Measurements from ENCODE around the gene SERPINA10.
"Not testable (repeated sequence)": the region's sequence is repeated elsewhere in the genome, so short reads cannot be mapped to it uniquely, and the experiment has no call there.

SERPINA10 gene

DNA sequence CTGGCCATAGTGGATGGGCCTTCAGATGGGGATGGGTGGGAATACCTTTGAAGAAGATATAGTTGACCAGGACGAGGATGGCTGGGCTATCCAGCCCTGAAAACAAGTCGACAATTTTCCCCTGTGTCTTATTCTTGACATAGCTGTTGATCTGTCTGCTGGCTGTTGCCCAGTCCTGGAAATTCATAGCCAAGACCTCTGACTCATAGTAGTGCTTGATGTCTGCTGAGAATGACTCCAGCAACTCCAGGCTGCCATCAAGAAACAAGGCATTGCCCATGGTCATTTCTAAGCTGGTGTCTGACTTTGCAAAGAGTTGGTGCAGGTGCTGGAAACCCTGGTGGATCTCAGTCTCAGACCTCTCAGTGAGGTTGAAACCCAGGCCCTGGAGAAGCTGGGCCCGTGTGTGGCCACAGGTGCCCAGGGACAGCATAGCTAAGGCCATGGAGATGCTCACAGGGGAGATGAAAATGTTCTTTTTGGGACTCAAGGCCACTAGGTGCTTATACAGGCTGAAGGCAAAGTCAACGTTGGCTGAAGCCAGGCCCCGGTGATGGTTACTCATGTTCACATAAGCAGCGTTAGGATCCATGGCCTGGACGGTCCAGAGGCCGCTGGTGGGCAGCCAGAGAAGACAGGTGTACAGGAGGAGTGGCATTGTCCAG lies 21.1 kb upstream of the SERPINA10 start:
- no peak for DNase-seq (ENCODE audit: low read depth, low spot score)

DNA sequence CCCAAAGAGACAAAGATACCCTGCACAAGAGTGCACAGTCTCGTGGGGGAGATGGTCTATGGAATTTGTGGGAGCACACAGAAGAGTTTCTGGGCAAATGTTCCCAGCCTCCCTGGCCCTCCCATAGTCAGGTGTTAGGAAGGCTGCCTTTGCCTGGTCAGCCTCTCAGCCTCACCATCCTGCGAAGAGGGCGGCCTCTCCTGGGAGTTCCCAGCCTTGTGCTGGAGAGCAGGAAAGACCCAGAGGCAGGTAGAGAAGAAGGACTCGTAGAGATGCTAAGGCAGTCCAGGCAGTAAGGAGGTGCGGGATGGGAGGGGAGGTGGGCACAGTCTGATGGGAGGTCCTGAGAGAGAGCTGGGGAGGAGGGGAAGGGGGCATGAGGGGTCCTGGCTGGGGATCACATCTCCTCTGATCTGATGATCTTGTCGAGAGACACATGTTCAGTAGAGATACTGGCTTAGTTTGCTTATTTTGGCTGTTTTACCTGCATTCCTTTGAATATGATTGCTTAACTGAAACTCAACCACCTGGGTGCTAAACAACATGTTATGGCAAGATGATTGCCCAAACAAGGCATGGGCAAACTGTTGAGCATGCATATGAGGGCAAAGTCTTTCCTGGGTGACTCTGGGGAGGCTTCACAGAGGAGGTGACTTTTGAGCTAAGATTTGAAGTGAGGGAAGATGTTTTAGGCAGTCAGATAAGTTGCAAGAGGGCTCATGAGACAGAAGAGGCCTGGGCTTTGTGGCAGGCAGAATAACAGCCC lies 19.6 kb upstream of the SERPINA10 start:
- no peak for DNase-seq (ENCODE audit: low read depth, low spot score)

DNA sequence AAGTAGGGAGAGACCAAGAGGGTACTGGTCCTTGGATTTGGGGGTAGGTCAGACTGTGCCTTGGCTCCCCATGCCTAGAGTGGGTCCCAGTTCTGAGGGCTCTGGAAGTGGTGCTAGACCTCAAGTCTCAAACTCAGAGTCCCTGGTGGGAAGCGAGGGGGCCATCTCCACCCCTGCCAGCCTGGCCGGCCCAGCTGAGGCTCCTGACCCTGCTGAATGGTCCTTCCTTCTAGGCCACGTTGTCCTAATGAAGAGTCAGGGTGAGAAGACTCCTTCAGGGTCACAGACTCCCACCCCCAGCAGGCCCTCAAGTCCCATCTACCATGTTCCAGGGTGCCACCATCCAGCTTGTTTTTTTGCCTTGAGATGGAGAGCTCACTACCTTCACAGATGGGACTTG lies 17.2 kb upstream of the SERPINA10 start:
- DNase-seq (ENCODE audit: low read depth, low spot score): no peak

GRCh38 chr14:94309721-94310120 lies 16.7 kb upstream of the SERPINA10 start:
- no peak for DNase-seq (ENCODE audit: low read depth, low spot score)

DNA sequence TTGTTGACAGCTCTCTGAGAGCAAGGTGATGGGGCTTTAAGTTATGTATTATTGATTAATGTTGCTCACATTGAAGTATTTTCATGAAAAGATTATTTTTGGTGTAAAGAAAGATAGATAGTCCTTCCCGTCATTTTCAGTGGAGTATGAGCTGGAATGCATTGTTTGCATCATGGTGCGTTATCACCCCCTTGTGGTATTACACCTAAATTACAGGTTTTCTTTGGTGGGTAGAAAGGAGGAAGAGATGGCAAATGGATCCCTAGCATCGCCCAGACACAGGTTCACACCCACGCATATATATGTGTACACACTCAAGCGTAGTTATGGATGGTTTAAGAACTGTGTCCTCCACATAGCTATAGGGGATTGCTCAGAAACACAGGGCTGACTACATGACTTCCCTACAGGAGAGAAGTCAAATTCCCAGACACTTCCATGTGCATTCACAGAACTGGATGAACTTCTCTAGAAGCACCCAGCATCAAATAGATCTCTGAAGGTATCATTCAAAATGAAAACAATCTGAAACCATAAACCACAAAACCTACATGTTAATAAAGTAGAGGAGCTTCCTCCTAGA lies 14.4 kb upstream of the SERPINA10 start:
- DNase-seq (ENCODE audit: low read depth, low spot score): peak; percentile 21

DNA sequence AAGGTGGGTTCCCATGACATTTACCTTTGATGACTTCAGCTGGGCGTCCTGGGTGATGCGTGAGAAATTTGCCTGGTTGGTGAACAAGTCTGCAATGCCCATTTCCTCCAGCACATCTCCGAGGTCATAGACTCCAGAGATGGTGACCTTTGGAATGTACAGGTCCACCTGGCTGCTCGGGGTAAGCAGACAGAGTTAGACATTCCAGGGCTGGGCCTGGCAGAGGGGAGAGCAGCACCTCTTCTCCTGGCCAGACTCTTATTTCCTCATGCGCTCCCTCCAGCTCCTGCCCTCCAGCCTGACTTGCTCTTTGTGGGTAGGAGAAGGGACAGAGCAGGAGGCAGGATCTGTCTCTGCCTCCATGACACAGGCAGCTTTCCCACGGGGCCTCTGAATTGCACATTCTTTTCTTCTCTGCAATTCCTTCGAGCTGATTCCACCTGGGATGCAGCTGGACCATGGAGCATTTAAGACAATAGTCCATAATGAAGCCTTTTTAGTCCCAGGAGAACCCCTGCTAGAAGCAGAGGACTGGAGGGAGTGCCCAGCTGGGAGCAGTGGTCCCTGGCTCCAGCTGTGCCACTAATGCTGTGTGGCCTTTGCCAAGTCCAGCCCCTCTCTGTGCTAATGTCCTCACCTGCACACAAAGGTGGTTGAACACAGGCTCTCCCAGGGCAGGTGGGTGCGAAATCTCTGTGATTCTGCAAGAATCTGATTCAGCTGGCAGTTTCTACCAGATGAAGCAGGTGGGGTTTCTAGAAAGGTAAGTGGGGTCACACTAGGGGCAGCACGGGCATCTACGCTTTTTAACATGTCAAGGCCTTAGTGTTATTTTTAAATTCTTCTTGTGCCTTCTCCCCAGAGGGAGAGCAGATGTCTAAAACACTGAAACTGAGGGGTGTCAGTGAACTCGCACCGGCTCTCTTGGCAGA lies 13.2 kb upstream of the SERPINA10 start:
- DNase-seq (ENCODE audit: low read depth, low spot score): no peak

DNA sequence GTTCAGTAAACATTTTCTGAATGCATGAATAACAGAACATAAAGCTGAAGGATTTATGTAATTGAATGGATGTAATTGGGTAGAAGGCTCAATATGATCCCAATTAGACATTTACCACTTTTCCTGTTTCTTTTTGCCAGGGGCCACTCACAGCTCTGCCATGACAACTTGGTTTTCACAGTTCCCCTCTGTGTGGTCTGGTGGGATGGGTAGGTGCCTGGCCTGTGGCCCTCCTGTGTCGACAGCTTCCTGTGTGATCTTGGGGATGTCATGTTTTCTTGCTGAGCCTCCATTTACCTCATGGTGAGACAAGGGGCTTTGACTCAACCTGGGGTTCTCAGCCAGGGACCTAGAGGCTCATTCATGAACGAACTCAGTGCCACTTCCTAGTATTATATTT lies 12.6 kb upstream of the SERPINA10 start:
- no peak for DNase-seq (ENCODE audit: low read depth, low spot score)

DNA sequence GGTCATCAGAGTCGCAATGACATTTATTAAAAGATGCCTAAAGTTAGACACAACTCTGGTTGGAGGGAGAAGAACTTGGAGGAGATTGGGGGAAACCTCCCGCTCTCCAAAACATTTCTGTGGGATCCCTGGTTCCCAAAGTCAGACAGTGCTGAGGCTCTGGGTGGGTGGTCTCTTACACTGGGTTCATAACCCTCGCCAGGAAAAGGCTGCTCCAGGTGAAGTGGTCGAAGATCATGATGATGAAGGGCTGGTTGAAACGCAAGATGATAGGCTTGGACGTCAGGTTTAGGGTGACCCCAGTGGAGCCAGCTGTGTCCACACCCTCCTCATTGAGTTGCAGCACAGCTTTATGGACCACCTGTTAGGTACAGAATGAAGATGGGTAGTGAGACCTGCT lies 11.2 kb upstream of the SERPINA10 start:
- DNase-seq (ENCODE audit: low read depth, low spot score): no peak

DNA sequence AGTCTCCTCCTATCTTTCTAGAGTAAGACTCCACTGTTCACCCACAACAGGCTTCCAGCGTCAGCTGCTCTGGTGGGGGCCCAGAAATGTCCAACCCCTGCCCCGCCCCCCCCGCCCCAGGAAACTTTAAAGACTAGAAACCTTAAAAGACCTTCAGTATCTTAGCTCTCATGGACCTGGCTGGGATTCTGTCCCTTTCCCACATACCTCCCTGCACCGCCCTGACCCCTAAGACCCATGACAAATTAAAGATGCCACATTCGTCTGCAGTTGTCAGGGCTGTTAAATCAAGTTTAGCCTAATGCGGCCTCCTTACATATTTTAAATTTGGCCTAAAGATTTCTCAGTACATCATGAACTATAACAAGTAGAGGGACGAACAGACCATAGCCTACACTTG lies 10.0 kb upstream of the SERPINA10 start:
- DNase-seq (ENCODE audit: low read depth, low spot score): no peak

DNA sequence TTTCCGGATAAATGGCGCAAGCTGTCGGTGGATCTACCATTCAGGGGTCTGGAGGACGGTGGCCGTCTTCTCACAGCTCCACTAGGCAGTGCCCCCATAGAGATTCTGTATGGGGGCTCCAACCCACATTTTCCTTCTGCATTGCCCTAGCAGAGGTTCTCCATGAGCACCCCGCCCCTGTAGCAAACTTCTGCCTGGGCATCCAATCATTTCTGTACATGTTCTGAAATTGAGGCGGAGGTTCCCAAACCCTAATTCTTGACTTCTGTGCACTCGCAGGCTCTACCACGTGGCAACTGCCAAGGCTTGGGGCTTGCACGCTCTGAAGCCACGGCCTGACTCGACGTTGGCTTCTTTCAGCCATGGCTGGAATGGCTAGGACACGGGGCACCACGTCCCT lies 5.1 kb upstream of the SERPINA10 start:
- no peak for DNase-seq (ENCODE audit: low read depth, low spot score)

- DNase-seq (ENCODE audit: low read depth, low spot score): not testable (repeated sequence)
These were observed 3.1 kb upstream of the SERPINA10 start for GRCh38 chr14:94296181-94296545.

DNA sequence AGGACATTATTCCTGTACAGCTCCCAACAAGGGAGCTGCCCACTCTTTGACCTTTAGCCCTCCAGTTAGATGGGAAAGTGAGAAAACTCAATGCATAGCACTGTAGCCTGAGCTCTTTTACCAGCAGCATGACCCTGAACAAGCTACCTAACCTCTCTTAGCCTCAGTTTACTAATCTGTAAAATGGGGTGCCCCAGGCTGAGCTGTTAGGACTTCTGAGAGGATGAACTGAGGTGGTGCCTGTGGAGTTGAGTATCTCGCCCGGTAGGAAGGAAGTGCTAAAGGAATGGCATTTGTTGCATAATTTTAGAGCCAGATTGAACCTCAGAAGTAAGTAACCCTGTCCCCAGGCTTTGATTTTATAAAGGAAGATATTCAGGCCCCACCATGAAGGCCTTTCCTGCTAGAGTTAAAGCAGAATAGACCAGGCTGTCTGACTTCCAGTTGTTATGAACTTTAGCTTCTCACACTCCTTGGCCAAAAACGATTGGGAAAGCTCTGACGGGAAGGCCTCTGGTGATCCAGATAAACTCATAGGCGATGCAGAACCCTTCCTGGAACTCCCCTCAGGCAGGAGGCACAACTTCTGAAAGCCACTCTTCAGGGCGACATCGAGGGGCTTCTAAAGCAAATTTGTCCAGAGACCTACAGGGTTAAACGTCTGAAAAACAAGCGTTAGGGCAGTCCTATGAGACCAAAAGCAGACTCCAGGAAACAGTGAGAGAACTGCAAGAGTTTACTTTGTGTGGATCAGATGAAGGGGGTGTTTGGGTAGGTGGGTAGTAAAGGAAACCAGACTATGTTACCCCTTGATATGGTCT lies 2.5 kb upstream of the SERPINA10 start:
- no peak for DNase-seq (ENCODE audit: low read depth, low spot score)

GRCh38 chr14:94293578-94293924 lies 483 bp upstream of the SERPINA10 start:
- DNase-seq (ENCODE audit: low read depth, low spot score): no peak

DNA sequence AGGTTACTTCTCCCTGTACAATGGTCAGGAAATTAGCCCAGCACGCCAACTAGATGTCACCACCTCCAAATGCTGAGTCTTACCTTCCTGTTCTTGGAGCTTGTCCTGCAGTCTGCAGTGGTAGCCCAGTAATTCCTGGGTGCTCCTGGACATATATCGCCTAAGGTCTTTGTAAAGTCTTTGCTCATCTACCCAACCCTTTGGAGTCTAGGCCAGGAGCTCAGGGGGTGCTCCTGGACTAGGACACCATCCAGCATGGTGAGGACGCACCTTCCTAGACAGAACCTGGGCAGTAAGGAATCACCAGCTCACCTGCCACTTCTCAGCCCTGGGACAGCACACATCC lies 569 bp downstream of the SERPINA10 start:
- DNase-seq (ENCODE audit: low read depth, low spot score): no peak

- DNase-seq (ENCODE audit: low read depth, low spot score): no peak
These were observed 1.1 kb downstream of the SERPINA10 start for GRCh38 chr14:94291906-94292525.

DNA sequence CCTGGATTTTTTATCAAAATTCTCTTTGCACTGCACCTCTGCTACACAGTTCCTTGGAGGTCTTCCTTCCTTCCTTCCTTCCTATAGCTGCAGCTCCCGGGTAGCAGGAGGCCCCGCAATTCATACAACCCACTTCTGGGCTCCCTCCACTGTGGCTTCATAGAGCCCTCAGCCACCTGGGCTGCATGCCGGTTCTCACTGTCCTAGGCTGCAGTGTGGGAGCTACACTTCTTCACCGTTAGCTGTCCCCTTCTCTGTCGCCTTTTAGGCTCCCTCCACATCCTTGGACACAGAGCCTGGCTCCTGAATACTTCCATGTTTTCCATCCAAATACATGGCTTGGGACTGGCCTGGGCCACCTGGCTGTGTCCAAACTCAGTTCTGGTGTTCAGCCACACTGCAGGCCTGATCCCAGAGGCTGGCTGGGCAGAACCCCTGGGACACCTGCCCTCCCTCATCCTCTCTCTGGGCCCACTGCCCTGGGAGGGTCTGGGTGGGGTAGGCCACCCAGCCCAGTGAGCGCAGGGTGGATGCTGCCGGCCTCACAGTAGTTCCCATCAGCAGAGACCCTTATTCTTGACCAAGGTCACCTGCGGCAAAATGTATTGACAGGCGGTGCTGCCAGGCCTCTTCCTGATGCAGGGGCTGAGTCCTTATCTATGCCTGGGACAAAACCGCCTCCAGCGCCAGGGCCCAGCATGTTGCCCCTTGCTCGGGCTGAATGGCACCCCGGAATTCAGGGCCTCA lies 1.7 kb downstream of the SERPINA10 start:
- no peak for DNase-seq (ENCODE audit: low read depth, low spot score)

GRCh38 chr14:94290197-94290596 lies 2.9 kb downstream of the SERPINA10 start:
- DNase-seq (ENCODE audit: low read depth, low spot score): no peak

DNA sequence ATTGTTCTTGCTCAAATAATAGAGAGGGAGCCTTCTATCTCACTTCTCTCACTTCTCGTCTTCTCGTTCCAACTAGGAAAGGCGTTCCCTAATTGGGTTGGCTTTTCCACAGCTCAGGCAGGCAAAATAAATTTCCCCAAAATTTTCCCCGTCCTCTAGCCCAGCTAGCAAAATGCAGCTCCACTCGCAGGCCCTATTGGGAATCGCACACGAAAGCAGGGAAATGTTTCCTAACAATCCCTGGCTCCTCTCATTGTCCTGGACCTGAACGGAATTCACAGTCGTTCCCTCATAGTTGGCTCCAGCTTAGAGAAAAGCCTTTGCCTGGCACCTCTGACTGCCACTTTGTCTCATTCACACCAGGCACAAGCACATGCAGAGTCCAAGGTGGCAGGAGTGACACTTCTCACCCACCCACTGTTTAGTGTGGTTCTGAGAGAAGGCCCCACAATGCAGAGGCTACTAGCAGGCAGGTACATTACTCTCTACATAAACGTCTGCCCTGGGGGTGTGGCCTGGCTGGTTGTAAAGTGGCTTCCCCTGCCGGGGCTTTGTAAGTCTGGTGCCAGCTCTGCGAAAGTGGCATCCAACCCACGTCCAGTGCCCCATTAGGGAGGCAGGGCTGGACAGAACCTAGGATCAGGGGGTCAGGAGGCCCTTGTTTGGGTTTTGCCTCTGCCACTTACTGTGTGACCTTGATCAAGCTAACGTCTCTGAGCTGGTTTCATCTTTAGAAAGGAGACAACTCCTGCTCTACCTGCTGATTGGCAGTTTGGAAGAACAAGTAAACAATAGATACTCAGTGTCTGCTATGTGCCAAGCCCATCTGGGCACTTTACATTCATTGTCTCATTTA lies 4.2 kb downstream of the SERPINA10 start:
- DNase-seq (ENCODE audit: low read depth, low spot score): peak; percentile 15

DNA sequence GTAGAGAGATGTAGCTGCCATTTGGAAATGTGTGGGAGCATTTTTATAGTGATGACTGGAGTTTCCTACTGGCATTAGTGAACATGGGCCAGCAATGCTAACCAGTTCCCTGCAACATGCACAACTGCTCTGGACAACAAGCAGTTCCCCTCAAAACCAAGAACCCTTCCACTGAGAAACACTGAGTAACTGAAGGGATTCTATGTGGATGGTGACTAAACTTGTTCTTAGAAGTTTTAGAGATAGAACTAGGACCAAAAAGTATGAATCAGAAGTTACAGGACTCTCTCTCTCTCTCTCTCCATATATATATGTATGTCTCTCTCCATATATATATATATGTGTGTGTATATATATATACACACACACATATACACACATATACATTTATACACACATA lies 7.9 kb downstream of the SERPINA10 start:
- DNase-seq (ENCODE audit: low read depth, low spot score): no peak

Measured in ELF-1 (cell line).